ENCODE measurements around the gene EVA1B.
A peak's percentile ranks its signal among the peaks of the same experiment; 100 is the strongest.

The EVA1B gene

GRCh38 chr1:36320767-36321118 is 2.7 kb downstream of the EVA1B start:
- TF ChIP-seq, protein P1, sequence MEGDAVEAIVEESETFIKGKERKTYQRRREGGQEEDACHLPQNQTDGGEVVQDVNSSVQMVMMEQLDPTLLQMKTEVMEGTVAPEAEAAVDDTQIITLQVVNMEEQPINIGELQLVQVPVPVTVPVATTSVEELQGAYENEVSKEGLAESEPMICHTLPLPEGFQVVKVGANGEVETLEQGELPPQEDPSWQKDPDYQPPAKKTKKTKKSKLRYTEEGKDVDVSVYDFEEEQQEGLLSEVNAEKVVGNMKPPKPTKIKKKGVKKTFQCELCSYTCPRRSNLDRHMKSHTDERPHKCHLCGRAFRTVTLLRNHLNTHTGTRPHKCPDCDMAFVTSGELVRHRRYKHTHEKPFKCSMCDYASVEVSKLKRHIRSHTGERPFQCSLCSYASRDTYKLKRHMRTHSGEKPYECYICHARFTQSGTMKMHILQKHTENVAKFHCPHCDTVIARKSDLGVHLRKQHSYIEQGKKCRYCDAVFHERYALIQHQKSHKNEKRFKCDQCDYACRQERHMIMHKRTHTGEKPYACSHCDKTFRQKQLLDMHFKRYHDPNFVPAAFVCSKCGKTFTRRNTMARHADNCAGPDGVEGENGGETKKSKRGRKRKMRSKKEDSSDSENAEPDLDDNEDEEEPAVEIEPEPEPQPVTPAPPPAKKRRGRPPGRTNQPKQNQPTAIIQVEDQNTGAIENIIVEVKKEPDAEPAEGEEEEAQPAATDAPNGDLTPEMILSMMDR (IDR thresholded peaks at IDR 0.05; ENCODE audit: extremely low read depth, insufficient read depth, missing control alignments), result no peak
- in situ Hi-C loops (cut with MboI; ENCODE audit: low pct_unique_long_range_greater_than_20kb, low sequenced_read_pairs, unreplicated experiment), result no loop called here
- no peak for DNase-seq (ENCODE audit: low spot score)

DNA sequence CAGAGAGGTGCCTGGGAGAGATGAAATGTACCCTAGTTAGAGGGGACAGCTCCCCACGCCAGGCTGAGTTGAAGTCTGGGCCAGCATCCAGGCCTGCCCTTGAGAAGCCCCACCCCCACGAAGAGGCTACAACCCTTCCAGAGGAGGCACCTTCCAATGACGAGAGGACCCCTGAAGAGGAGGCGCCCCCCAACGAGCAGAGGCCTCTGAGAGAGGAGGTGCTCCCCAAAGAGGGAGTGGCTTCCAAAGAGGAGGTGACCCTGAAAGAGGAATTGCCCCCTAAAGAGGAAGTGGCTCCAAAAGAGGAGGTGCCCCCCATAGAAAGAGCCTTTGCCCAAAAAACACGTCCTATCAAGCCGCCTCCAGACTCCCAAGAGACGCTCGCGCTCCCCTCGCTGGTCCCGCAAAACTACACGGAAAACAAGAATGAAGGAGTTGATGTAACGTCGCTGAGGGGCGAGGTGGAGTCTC is 3.1 kb downstream of the EVA1B start:
- TF ChIP-seq, protein P1 (IDR thresholded peaks at IDR 0.05; ENCODE audit: extremely low read depth, insufficient read depth, missing control alignments), result no peak
- in situ Hi-C loops (cut with MboI; ENCODE audit: low pct_unique_long_range_greater_than_20kb, low sequenced_read_pairs, unreplicated experiment), result no loop called here
- DNase-seq (ENCODE audit: low spot score), result no peak

GRCh38 chr1:36309397-36309796 is 14.0 kb downstream of the EVA1B start:
- in situ Hi-C loops (cut with MboI; ENCODE audit: low pct_unique_long_range_greater_than_20kb, low sequenced_read_pairs, unreplicated experiment), result no loop called here
- no peak for DNase-seq (ENCODE audit: low spot score)
- TF ChIP-seq, protein P1 (IDR thresholded peaks at IDR 0.05; ENCODE audit: extremely low read depth, insufficient read depth, missing control alignments), result no peak

GRCh38 chr1:36307601-36308330 is 15.7 kb downstream of the EVA1B start:
- in situ Hi-C loops (cut with MboI; ENCODE audit: low pct_unique_long_range_greater_than_20kb, low sequenced_read_pairs, unreplicated experiment), result no loop called here
- TF ChIP-seq, protein P1 (IDR thresholded peaks at IDR 0.05; ENCODE audit: extremely low read depth, insufficient read depth, missing control alignments), result no peak

GRCh38 chr1:36306902-36307456 is 16.5 kb downstream of the EVA1B start:
- in situ Hi-C loops (cut with MboI; ENCODE audit: low pct_unique_long_range_greater_than_20kb, low sequenced_read_pairs, unreplicated experiment), result no loop called here
- peak; percentile 99 for DNase-seq (ENCODE audit: low spot score)
- TF ChIP-seq, protein P1 (IDR thresholded peaks at IDR 0.05; ENCODE audit: extremely low read depth, insufficient read depth, missing control alignments), result no peak

More at GRCh38 chr1:36307601-36308330, 15.7 kb downstream of the EVA1B start:
- no peak for DNase-seq (ENCODE audit: low spot score)

GRCh38 chr1:36306210-36306901 is 17.1 kb downstream of the EVA1B start, which contains the start of gene SH3D21:
SH3D21 (plus strand) TSS chr1:36306368; CDS start chr1:36306421, 53 bp downstream.
- TF ChIP-seq, protein P1 (IDR thresholded peaks at IDR 0.05; ENCODE audit: extremely low read depth, insufficient read depth, missing control alignments), result peak; percentile 24
- in situ Hi-C loops (cut with MboI; ENCODE audit: low pct_unique_long_range_greater_than_20kb, low sequenced_read_pairs, unreplicated experiment), result no loop called here
- peak; percentile 57 for DNase-seq (ENCODE audit: low spot score)
